K562 (cell line): Measurements from ENCODE around the gene FIS1. TPM values are rescaled to one million over a fixed set of nuclear protein-coding genes. Genes with fewer than 3 reads are reported as not detected.

Source experiments
- ATAC-seq: fragments of 200-7000 bp; cut with Tn5 transposase; 3 replicates; pipeline ENCODE4 v1.9.1; 2020; ENCODE audit warnings: moderate library complexity
- BruUV-seq: library from RNA; stranded (reverse); fragments of 400-500 nt; replicated peaks from 2 replicates; lab custom pipeline; 2021; lab: Mats Ljungman, UMichigan
- CTCF ChIA-PET: fragments of 300-600 bp; formaldehyde crosslinking; extraction: SDS; loops from one replicate; lab custom pipeline; 2021; ENCODE audit warnings: low intra/inter-chr PET ratio; lab: Yijun Ruan, JAX
- POLR2A ChIA-PET: fragments of 300-600, 350-650 bp; sonication (Branson Sonifier 250); formaldehyde crosslinking; extraction: SDS; loops from one replicate; lab custom pipeline; 2021; ENCODE audit warnings: antibody characterized with exemption, inconsistent platforms; lab: Yijun Ruan, JAX
- DNase-seq, 4 experiments: peaks; one replicate each; pipeline versions ENCODE4 v3.0.0 to v3.0.0-alpha.2; 2011 to 2018; ENCODE audit warnings: low spot score in 3 of 4, mixed read lengths in 3 of 4; ENCODE audit errors: extremely low read depth in 1 of 4
- FAIRE-seq: peaks from 2 replicates; lab custom pipeline; 2011; peaks lifted over from hg19 to GRCh38; lab: Jason Lieb, UNC
- H2AFZ ChIP-seq: 2 replicates; pipeline ENCODE4 v1.6.0; 2011; ENCODE audit warnings: low read depth, low read length, control low read depth, inconsistent platforms
- H3K27ac ChIP-seq: fragments of 200-600 bp; 3 replicates; pipeline ENCODE4 v1.8.0; 2011; ENCODE audit warnings: low read depth, mild to moderate bottlenecking, control low read depth, inconsistent platforms, low read length, moderate library complexity, mixed read lengths; ENCODE audit errors: extremely low read depth
- H3K27me3 ChIP-seq, 2 experiments: fragments of 300-600 bp in 1 of 2; 2 replicates in 1 of 2; 3 replicates in 1 of 2; pipeline versions ENCODE4 v1.6.0 to v1.8.0; 2011; ENCODE audit warnings: inconsistent platforms in 2 of 2, low read length in 2 of 2, mild to moderate bottlenecking in 1 of 2, mixed read lengths in 1 of 2, moderate library complexity in 1 of 2; ENCODE audit not compliant: control insufficient read depth in 2 of 2, insufficient read depth in 2 of 2
- H3K36me3 ChIP-seq: fragments of 300-600 bp; 3 replicates; pipeline ENCODE4 v1.8.0; 2011; ENCODE audit warnings: mild to moderate bottlenecking, low read length, inconsistent platforms; ENCODE audit not compliant: control insufficient read depth, insufficient read depth
- H3K4me1 ChIP-seq, 2 experiments: fragments of 200-600 bp in 1 of 2; replicated peaks in 1 of 2; 2 replicates in 1 of 2; 3 replicates in 1 of 2; pipeline versions ENCODE4 v1.5.1 to v1.8.0; 2011; ENCODE audit warnings: inconsistent platforms in 2 of 2, low read length in 2 of 2, mild to moderate bottlenecking in 1 of 2, mixed read lengths in 1 of 2, moderate library complexity in 1 of 2; ENCODE audit not compliant: control insufficient read depth in 2 of 2, insufficient read depth in 2 of 2
- H3K4me2 ChIP-seq: 2 replicates; pipeline ENCODE4 v1.6.1; 2011; ENCODE audit warnings: low read length, control low read depth, inconsistent platforms, mixed read lengths; ENCODE audit not compliant: insufficient read depth
- H3K4me3 ChIP-seq: fragments of 200-600 bp; sonication (generic), shearing (Covaris generic); 2 replicates; pipeline ENCODE4 v1.5.1; 2016; ENCODE audit warnings: control low read depth, inconsistent platforms
- H3K79me2 ChIP-seq: fragments of 200-600 bp; 3 replicates; pipeline ENCODE4 v1.8.0; 2011; ENCODE audit warnings: low read length, inconsistent platforms; ENCODE audit not compliant: control insufficient read depth, insufficient read depth
- H3K9ac ChIP-seq, 2 experiments: 2 replicates each; pipeline versions ENCODE4 v1.6.0 to v1.6.1; 2011; ENCODE audit warnings: low read depth in 2 of 2, low read length in 2 of 2, control low read depth in 1 of 2, inconsistent platforms in 1 of 2, mild to moderate bottlenecking in 1 of 2, mixed read lengths in 1 of 2; ENCODE audit not compliant: insufficient read depth in 1 of 2
- H3K9me1 ChIP-seq: one replicate; pipeline ENCODE4 v1.6.0; 2011; ENCODE audit warnings: inconsistent platforms, mild to moderate bottlenecking, low read length, moderate library complexity; ENCODE audit not compliant: control insufficient read depth, insufficient read depth
- H3K9me3 ChIP-seq: replicated peaks from 2 replicates; pipeline ENCODE4 v1.5.1; 2011; ENCODE audit warnings: low read depth, low read length, inconsistent platforms; ENCODE audit not compliant: control insufficient read depth, insufficient read depth
- H4K20me1 ChIP-seq: replicated peaks from 2 replicates; pipeline ENCODE4 v1.6.1; 2011; ENCODE audit warnings: low read length, inconsistent platforms, mixed read lengths; ENCODE audit not compliant: control insufficient read depth, insufficient read depth
- BCOR ChIP-seq: fragments of 450-650 bp; IDR thresholded peaks from 2 replicates; pipeline ENCODE4 v1.6.1; 2016
- CBFB ChIP-seq: sonication (generic); formaldehyde crosslinking; IDR thresholded peaks from 2 replicates; pipeline ENCODE4 v1.4.0; 2020; ENCODE audit warnings: mild to moderate bottlenecking, missing genetic modification reagents
- CREB1 ChIP-seq, 2 experiments: sonication (generic) in 1 of 2; formaldehyde crosslinking in 1 of 2; IDR thresholded peaks; 2 replicates each; pipeline versions ENCODE4 v1.6.1 to v1.8.0; 2012 to 2022; ENCODE audit warnings: inconsistent platforms in 1 of 2, mild to moderate bottlenecking in 1 of 2, missing genetic modification reagents in 1 of 2, moderate library complexity in 1 of 2
- CREM ChIP-seq: IDR thresholded peaks from 2 replicates; pipeline ENCODE4 v1.6.1; 2014; ENCODE audit warnings: antibody characterized with exemption, low read depth
- EGR1 ChIP-seq: fragments of 450-650 bp; conservative IDR thresholded peaks from 2 replicates; pipeline ENCODE4 v1.6.1; 2017; ENCODE audit warnings: mild to moderate bottlenecking
- ETV1 ChIP-seq: fragments of 450-650 bp; conservative IDR thresholded peaks from 2 replicates; pipeline ENCODE4 v1.6.1; 2016; ENCODE audit warnings: missing genetic modification characterization, control low read depth, low read depth, missing compliant biosample characterization
- HDAC3 ChIP-seq: fragments of 450-650 bp; IDR thresholded peaks from 2 replicates; pipeline ENCODE4 v1.6.1; 2018; ENCODE audit warnings: borderline replicate concordance, mild to moderate bottlenecking, moderate library complexity; ENCODE audit not compliant: partially characterized antibody
- KDM4B ChIP-seq, 2 experiments: fragments of 450-650 bp in 1 of 2; sonication (generic) in 1 of 2; IDR thresholded peaks; 2 replicates each; pipeline ENCODE4 v1.6.1; 2016 to 2017; ENCODE audit warnings: borderline replicate concordance in 2 of 2, antibody characterized with exemption in 1 of 2, low read depth in 1 of 2, mild to moderate bottlenecking in 1 of 2
- KLF16 ChIP-seq: IDR thresholded peaks from 2 replicates; pipeline ENCODE4 v1.6.1; 2016; ENCODE audit warnings: antibody characterized with exemption
- NCOR1 ChIP-seq: fragments of 450-650 bp; IDR thresholded peaks from 2 replicates; pipeline ENCODE4 v1.6.1; 2016; ENCODE audit warnings: mild to moderate bottlenecking, moderate library complexity
- POLR2A ChIP-seq: fragments of 450-650 bp; conservative IDR thresholded peaks from 2 replicates; pipeline ENCODE4 v1.6.1; 2016
- TEAD4 ChIP-seq, 2 experiments: sonication (generic) in 1 of 2; formaldehyde crosslinking in 1 of 2; IDR thresholded peaks; 2 replicates each; pipeline versions ENCODE4 v1.6.1 to v1.8.0; 2012 to 2022; ENCODE audit warnings: borderline replicate concordance in 1 of 2, inconsistent platforms in 1 of 2, low read length in 1 of 2, mild to moderate bottlenecking in 1 of 2, missing genetic modification reagents in 1 of 2
- WGBS: fragments of 100-300 bp; shearing (Covaris generic); methylation state at CpG from one replicate; pipeline ENCODE4 v1.1.6; 2016; ENCODE audit warnings: low coverage, mixed read lengths; ENCODE audit not compliant: insufficient coverage; ENCODE audit errors: missing lambda C conversion rate; 5-methylcytosine and 5-hydroxymethylcytosine counted together
- in situ Hi-C: fragments of 300-500 bp; cut with MboI; formaldehyde crosslinking; loops from 4 replicates; pipeline ENCODE4 v1.15.0; 2018; ENCODE audit warnings: inconsistent platforms, mixed read lengths
- intact Hi-C: fragments of 100-400 bp; cut with micrococcal nuclease; formaldehyde crosslinking; loops from 2 replicates; pipeline ENCODE4 v1.14.2; 2022
- polyA plus RNA-seq, 8 experiments: library from polyadenylated mRNA; depleted of rRNA in 4 of 8; stranded (reverse) in 5 of 8; unstranded in 3 of 8; fragments of >200 nt; fragmentation: Nextera tagmentation in 2 of 8; fragmentation: Illumina TruSeq in 1 of 8; extraction: Ambion mirVana in 2 of 8; extraction: Trizol in 1 of 8; gene quantifications; 2 replicates each; pipeline versions ENCODE4 v1.2.1 to v1.2.3, GENCODE V29; 2011 to 2014; ENCODE audit warnings: inconsistent platforms in 1 of 8, missing spikeins in 1 of 8
- total RNA-seq, 7 experiments: library from RNA; depleted of rRNA in 6 of 7; stranded (reverse); fragments of >200 nt in 6 of 7; fragmentation: Illumina TruSeq in 2 of 7; extraction: Trizol in 2 of 7; gene quantifications; 2 replicates each; pipeline versions ENCODE4 v1.2.1 to v1.2.3, GENCODE V29; 2011 to 2021; ENCODE audit warnings: low replicate concordance in 1 of 7
- TF ChIP-seq, protein P1 (sequence below), 2 experiments: fragments of 200-800 bp in 1 of 2; sonication (Bioruptor generic) in 1 of 2; sonication (generic) in 1 of 2; formaldehyde crosslinking in 1 of 2; IDR thresholded peaks in 1 of 2; conservative IDR thresholded peaks in 1 of 2; 2 replicates each; pipeline versions ENCODE4 v1.5.0 to v1.6.1; 2016 to 2020; ENCODE audit warnings: missing compliant biosample characterization in 1 of 2, missing genetic modification characterization in 1 of 2, missing genetic modification reagents in 1 of 2

The FIS1 gene
- total and polyA plus RNA-seq, 9 of the 15 experiments (the other 6 are each of a cell fraction or from before 2014, with no cell fraction given): 86.0 to 257 (median 144) TPM

DNA sequence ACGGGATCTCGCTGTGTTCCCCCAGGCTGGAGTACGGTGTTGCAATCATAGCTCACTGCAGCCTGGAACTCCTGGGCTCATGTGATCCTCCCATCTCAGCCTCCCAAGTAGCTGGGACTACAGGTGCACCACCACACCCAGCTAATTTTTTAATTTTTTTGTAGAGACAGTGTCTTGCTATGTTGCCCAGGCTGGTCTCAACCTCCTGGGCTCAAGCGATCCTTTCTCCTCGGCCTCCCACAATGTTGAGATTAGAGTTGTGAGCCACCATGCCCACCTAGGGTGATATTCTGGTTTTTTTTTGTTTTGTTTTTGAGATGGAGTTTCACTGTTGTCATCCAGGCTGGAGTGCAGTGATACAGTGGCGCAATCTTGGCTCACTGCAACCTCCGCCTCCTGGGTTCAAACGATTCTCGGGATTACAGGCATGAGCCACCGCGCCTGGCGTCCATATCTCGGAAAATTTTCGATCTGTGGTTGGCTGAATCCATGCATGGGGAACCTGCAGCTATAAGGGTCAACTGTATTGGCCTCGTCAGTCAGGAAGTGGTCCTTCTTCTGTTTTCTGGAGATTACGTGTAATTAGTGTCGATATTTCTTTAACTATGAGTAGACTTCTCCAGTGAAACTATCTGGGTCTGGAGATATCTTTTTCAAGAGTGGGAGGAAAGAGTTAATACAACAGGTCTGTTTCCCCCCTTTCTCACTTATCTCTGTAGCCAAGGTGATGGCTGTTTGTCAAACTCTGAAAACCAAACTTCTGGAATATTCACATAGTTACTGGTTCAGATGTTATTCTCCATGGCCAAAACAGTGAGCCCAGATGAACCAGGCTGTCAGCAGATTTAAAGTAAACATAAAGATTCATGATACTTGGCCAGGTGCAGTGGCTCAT is 21.0 kb upstream of the FIS1 start:
- ChIA-PET CTCF (no interaction called here), POLR2A (interaction anchor here (0.7 kb wide), 1 partner anchor 203 kb away, joined by 3 read pairs; no protein-coding TSS in a partner anchor)
- peaks cover 2 to 13% of the 10 kb centered on the region in 2 experiments; a peak in 2 of 5 replicates for H3K27me3 ChIP-seq
- no peak overlapping the region for H3K9ac ChIP-seq
- H4K20me1 ChIP-seq: no peaks in the 10 kb centered on the region
- H3K9me3 ChIP-seq: no peaks in the 10 kb centered on the region; the same call in 1 of the 2 replicates
- H3K9me1 ChIP-seq: no peaks in the 10 kb centered on the region
- BruUV-seq: no TSS peak
- ATAC-seq (peak; percentile 84), DNase-seq (peak; percentile 55 to 84 (median 68)), FAIRE-seq (peak; percentile 75)
- H3K4me1 ChIP-seq: peaks cover 5 to 11% of the 10 kb centered on the region in 2 experiments; a peak in 4 of 5 replicates
- H3K4me3 ChIP-seq: no peak overlapping the region
- H3K27ac ChIP-seq: no peak overlapping the region
- H3K36me3 ChIP-seq: no peaks in the 10 kb centered on the region
- no peaks in the 10 kb centered on the region for H3K79me2 ChIP-seq
- 2% methylated on average over 17 of the region's 17 CpGs for WGBS
- peak overlapping the region; percentile 57 for H2AFZ ChIP-seq
- H3K4me2 ChIP-seq: peak overlapping the region; percentile 37; the same call in 1 of the 2 replicates
- in situ Hi-C loops: no loop called here
- intact Hi-C loops: no loop called here
- TF ChIP-seq KDM4B (IDR thresholded peaks at IDR 0.05; ENCODE audit: borderline replicate concordance in 2 of 2, low read depth in 1 of 2) (peak in 1 of 2 experiments; percentile 41; a peak in 1 of 4 replicates), BCOR (peak; percentile 62), EGR1 (peak; percentile 77), POLR2A (peak; percentile 55), NCOR1 (peak; percentile 92), CREM (peak; percentile 67; the same call in 1 of the 2 replicates), CBFB (0 out of 2 replicates have a peak, but pooled peaks have one; percentile 40), ETV1 (tag) (0 out of 2 replicates have a peak, but pooled peaks have one; percentile 20), CREB1 (IDR thresholded peaks at IDR 0.05) (peak; percentile 53; the same call in 1 of the 2 replicates), CREB1 (CRISPR knock-in tag; IDR thresholded peaks at IDR 0.05) (no peak), KLF16 (peak; percentile 91), HDAC3 (peak; percentile 83), TEAD4 (IDR thresholded peaks at IDR 0.05; ENCODE audit: low read length) (peak; percentile 96), TEAD4 (CRISPR knock-in tag; IDR thresholded peaks at IDR 0.05; ENCODE audit: borderline replicate concordance) (no peak)
- TF ChIP-seq, protein P1, sequence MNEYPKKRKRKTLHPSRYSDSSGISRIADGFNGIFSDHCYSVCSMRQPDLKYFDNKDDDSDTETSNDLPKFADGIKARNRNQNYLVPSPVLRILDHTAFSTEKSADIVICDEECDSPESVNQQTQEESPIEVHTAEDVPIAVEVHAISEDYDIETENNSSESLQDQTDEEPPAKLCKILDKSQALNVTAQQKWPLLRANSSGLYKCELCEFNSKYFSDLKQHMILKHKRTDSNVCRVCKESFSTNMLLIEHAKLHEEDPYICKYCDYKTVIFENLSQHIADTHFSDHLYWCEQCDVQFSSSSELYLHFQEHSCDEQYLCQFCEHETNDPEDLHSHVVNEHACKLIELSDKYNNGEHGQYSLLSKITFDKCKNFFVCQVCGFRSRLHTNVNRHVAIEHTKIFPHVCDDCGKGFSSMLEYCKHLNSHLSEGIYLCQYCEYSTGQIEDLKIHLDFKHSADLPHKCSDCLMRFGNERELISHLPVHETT (CRISPR knock-in tag; conservative IDR thresholded peaks at IDR 0.05 in 1 of 2, IDR thresholded peaks at IDR 0.05 in 1 of 2): 0 out of 4 replicates have a peak, but pooled peaks of 1 of the 2 experiments have one; percentile 29
